GM18511 (cell line): ENCODE data around the gene TBR1.

Experiments
- ATAC-seq: cut with Tn5 transposase; IDR thresholded peaks from one replicate; pipeline ENCODE4 v1.9.1; 2021; ENCODE audit warnings: mild to moderate bottlenecking, moderate library complexity; ENCODE audit not compliant: unreplicated experiment

The TBR1 gene

DNA sequence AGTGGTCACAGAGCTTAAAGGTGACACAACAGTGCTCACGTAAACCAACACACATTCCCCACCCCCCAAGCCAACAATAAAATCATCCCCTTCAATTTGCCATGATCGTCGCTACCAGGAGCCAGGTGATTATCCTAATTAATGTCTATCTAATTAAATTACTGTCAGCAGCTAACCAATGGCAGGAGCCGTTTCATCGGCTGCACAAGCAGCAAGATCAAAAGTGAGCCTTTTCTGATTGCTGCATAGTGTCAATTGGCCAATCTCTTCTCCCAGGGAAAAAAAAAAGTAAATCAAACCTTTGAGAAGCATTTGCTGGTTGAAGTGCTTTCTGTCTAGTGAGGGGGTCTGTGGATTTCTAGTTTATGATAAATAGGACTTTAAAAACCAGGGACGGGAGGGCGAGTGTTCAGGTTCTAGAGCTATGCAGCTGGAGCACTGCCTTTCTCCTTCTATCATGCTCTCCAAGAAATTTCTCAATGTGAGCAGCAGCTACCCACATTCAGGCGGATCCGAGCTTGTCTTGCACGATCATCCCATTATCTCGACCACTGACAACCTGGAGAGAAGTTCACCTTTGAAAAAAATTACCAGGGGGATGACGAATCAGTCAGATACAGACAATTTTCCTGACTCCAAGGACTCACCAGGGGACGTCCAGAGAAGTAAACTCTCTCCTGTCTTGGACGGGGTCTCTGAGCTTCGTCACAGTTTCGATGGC lies at the start of gene TBR1:
Gene TBR1 (plus strand): TSS at position 311 of the 721 bp plus-strand sequence. CDS start 114 bp downstream, at position 425.
- ATAC-seq = no peak

DNA sequence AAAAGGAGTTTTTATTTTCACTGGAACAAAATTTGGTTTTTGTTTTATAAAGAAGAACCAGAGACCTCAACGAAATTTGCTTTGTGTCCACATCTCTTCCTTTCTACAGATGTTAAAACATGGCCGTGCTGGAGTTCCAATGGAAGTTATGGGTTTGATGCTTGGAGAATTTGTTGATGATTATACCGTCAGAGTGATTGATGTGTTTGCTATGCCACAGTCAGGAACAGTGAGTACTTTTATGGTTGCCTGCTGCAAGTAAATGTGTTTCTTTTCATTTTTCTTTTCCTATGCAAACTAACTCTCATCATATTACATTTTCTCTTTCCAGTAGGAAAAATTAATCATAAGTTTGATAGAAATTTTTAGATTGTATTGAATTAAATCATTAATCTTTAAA lies 48.4 kb upstream of the TBR1 start:
- ATAC-seq = no peak

DNA sequence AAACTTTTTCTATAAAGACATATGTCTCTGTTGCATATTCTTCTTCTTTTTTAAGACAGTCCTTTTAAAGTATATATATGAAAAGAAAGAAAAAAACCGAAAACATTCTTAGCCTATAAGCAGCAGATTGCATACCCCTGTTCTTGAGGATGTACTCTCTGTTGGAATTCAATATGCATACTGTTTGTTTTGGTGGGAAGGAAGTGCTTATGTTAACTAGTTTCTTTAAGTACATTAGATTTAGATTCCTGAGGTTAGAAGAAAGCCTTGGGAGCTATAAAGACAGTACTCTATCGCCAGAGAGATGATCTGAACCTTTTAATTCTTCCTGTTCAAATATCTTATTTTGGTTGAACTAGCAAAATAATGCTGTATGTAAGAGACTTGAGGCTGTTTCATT lies 46.8 kb upstream of the TBR1 start:
- no peak for ATAC-seq

DNA sequence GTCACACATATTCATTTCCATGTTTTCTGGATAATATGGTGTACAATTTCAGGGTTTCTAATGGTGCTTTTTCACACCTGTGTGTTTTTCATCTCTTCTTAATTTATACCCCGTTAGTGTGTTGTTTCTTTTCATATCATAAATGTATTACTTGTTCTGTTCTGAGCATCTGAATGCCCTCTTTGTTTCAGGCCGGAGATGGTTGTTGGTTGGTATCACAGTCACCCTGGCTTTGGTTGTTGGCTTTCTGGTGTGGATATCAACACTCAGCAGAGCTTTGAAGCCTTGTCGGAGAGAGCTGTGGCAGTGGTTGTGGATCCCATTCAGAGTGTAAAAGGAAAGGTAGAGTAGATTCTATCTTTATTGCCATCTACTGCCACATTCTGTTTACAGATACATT lies 45.1 kb upstream of the TBR1 start:
- no peak for ATAC-seq

DNA sequence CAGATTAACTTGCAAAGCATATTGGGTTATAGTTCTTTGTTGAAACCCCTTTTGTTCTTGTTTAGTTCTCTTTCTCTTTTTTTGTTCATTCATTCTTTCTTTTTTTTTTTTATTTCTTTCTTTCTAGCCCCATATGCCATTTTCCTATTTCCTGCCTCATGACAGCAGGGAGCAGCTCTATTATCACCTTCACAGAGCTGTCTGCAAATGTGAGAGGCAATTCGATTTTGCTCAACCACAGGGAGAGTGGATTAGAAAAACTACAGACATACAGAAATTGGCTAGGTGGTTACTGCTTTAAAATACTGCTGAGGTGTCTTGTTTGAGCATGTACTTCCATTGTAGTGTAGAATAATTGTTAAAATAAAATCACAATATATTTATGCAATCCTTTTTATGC lies 44.2 kb upstream of the TBR1 start:
- no peak for ATAC-seq

DNA sequence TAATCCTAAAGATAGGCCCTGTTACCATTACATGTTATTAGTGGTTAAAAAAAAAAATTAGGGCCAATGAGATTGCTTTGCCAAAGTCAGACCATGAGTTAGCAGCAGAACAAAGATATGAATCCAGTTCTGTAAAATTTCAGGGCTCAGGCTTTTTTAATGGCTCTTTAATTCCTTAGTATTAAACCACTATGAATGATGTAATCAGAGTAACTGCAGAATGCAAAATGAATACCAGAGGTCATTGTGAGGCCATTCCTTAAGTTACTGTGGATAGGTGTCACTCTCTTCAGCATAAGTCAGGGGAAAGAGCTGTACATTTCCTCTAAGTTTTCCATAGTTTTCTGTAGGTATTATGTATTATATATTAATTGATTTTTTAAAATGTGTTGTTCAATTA lies 42.2 kb upstream of the TBR1 start:
- ATAC-seq = no peak

DNA sequence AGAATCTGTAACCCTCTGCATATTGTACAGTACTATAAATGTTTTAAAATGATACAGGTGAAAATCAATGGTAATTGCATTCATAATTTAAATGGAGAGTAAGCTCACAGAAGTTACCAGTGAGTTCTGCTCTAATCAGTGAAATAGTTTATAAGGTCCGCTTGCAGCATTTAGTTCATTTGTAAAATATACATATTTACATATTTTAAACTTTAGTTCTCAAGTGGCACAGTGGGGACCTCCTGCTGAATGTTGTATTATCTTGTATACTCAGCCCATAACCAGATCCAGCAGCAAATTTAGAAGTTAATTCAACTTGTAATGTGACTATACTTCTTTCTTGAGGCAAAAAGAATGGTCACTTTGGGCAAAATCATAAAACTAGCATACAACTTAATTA lies 41.7 kb upstream of the TBR1 start:
- ATAC-seq = no peak

DNA sequence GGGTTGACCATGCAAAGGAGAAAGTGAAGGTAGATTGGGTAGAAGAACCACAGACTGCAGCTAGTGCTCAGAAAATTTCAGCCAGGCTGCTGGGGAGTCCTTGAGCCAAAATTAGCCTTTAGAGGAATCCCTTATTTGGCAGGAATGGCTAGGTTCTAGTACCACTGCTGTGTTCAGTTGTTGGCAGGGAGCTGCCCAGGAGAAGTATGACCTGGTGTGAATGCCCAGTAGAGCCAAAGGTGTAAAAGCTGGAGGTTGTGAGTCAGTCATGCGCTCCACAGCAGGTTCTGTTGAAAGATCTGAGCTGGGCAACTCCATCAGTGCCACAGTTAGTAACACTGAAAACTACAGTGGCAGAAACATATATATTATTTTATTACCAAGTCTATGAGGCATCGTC lies 36.4 kb upstream of the TBR1 start:
- ATAC-seq = no peak

DNA sequence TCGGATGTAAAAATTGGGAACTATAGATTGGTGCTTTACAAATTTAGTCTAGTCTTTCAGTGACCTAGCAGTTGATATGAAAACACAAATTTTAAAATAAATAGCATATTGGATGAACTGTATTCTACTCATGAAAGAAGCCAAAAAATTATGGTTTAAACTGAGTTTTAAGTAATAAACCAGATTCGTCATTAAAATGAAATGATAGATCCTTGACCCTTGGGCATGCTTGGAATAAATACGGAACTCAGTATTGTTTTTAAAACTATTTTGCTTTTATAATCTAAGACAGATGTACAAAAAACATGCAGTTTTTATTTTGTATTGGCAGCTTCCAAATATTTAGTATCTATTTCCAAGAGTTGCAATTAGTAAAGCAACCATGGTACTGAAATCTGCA lies 34.6 kb upstream of the TBR1 start:
- no peak for ATAC-seq

DNA sequence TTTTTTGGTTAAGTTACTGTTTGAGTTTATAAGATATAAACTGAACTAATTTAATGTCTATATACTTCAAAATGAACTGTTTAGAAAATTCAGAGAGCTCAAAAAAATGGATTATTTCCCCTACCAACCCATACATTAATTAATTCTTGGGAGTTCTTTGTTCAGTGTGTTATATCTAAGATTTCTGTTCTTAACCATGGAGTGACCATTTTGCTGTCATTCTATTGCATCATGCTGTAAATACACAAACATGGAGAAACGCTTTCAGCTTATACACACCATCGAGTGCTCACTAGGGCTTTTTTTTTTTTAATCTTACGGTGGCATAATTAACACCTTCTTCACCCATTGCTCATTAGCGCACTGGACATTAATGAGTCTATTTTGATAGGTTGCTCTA lies 33.4 kb upstream of the TBR1 start:
- no peak for ATAC-seq

DNA sequence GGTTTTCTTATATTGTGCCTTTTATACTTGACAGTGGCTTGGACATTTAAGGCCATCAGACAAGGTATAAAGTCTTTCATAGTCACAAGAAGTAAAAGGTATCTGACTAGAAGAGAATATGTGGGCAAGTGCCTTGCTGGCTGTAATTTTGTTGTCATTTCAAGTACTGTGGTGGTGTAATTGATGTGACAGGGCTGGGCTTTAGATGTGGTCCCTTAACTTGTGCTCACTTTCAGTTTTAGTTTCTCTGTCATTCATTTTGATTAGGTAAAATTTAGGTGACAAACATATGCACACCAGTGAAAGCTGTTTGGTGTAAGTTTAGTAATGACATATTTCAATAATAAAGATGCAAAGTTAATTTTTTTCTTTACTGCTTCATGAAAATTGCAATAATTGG lies 31.2 kb upstream of the TBR1 start:
- ATAC-seq = peak; percentile 74

DNA sequence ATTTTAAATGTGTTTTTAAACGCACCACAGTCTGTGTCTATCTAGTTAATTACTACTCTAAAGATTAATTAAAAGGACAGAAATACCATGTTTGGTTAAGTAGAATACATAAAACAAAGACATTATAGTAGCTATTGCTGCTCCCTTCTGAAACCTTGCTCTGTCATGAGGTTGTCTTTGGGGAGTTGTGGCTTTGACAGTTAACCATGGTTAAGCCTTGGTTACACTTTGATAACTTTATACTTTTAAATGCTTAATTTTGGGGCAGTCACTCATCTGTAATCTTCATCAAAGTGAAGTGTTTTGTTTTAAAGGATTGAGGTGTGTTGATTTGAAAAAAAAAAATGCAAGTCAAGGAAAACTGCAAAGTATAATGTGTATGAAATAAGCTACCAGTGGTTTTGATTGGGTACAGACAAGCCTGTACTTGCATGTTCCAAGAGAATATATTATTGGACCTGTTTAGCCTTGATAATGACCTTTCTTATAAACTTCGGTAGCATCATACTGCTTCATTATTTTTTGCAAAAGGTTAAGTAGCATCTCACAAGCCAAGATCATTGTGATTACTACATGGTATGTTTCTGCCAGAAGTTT lies 29.8 kb upstream of the TBR1 start:
- ATAC-seq = peak; percentile 76

DNA sequence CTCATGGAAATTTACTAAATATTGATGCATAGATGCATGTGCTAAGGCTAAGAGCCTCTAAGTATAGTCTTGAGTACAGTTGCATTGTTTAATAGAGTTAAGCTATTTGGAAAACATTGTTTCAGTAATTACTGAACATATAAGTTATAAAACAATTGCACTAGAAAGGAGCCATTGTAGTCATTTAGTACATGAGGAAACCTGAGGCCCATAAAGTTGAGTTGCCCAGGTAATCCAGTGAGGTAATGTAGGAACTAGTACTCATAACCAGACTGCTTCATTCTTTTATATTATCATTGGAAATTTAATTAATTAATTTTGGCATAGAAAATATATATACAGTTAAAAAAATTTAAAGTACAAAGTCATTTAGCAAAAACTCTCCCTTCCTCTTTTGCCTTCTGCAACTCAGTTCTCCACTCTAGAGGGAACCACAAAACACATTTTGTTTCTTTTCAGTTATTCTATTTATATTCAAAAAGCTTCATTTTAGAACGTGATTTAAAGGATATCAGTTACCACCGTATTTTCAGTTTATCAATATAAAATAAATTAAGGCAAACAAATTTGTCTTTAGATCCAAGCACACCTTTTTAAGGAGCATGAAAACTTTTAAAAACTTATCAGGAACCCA lies 27.8 kb upstream of the TBR1 start:
- peak; percentile 33 for ATAC-seq

DNA sequence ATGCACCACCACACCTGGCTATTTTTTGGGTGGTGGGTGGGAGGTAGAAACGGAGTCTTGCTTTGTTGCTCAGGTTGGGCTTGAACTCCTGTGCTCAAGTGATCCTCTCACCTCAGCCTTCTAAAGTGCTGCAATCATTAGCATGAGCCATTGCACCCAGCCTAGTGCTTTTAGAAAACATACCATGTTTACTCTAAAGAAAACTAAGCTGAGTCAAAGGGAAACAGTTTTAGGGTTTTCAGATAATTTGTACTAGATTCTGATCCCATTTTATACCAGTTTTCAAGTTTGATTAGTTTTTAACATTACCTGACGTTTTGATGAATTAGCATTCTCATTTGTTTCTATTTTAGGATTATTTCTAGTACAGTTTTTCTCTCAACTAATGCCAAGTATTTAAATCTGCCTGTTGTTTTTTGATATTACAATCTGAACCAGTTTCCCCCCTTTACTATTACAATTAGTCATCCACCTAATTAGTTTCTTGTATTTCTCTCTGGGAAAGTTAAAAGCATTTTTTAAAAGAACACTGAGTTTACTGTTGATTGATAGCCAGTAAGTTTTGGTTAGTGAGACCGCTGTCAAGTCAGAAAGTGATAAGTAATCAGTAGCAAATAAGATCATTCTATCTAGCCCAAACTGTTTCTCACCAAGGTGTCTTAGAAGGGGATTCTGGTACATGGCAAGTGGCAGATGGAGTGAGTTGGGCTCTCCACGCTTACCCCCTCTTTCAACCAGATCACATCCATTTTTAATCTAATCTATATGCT lies 24.2 kb upstream of the TBR1 start:
- ATAC-seq = no peak

DNA sequence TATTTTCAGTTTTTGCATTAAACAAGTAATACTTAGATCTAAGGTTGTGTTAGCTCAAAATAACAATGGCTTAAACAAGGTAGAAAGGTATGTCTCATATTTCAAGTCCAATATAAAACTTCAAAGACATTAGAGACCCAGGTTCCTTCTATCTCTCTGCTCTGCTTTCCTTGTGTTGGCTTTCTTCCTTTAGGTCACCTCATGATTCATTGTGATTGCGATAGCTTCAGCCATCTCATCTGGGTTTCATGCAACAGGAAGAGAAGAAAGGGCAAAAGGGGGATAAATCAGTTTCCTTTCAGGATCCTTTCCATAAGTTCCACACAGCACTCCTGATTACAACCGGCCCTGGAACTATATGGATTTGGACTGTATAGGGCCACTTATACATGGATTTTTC lies 16.0 kb upstream of the TBR1 start:
- no peak for ATAC-seq

DNA sequence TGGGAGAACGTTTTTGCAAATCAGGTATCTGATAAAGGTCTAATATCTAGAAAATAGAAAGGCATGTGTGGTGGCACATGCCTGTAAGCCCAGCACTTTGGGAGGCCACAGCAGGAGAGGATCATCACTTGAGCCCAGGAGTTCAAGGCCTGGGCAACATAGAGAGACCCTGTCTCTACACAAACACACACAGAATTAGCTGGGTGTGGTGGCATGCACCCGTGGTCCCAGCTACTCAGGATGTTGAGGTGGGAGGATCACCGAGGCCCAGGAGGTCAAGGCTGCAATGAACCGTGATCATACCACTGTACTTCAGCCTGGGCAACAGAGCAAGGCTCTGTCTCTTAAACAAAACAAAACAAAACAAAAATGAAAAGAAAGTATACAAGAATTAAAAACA lies 13.8 kb upstream of the TBR1 start:
- ATAC-seq = no peak

DNA sequence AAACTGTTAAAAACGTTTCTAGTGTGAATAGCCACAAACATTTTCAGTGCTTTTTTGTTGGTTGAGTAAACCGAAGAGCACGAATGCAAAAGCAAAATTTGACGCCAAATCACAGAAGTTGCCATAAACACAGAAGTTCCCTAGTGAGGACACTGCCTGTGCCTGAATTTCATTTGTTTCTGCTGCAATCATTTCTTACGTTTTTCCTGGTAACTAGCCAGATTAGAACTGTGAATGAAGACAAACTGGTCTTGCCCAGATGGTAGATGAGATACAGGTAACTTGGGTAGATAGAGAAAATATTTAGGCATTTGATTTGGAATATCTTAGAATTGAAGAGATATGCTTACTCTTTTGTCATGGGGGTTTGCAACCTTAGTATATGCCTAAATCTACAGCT lies 9.8 kb upstream of the TBR1 start:
- ATAC-seq = no peak

DNA sequence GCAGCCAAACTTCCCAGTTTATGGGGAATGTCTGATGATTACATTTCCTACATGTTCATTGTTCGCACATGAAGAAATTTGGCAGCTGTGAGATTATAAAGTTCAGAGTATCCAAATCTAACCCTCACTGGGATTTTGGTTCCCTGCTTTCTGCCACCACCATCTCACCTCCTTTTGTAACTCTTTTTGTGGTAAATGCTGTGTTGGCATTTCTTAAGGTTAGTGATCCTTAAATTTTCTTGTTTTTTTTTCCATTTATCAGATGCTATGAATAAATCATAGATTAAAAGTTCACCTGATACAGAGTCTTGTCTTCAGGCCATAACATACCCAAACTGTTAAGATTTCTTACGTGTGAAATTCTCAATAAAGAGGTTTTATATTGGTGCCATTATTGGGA lies 8.5 kb upstream of the TBR1 start:
- no peak for ATAC-seq

DNA sequence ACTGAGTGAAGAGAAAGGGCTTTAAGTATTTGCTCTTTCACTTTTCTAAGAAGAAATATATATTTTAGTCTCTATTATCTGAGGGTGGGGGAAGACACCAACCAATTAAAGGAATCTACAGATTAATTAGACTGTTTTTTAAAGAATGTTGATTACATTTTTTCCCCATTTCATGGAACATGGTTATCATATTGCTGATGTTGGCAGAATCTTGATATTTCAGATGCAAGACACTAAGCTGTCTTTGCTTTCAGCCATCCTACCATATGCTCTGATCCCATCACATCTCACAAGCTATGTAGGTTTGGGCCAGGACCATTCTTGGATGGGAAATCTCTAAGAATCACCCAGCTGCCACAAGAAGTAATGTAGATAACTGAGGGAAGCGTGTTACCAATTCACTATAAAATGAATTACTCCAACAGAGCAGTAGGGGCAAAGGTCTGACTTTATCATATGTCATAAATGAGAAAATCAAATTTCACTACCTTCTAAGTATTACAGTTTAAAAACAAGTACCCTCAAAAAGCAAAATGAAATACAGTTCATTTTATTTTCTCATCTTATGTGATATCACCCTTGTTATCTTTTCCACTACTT lies 6.7 kb upstream of the TBR1 start:
- no peak for ATAC-seq

DNA sequence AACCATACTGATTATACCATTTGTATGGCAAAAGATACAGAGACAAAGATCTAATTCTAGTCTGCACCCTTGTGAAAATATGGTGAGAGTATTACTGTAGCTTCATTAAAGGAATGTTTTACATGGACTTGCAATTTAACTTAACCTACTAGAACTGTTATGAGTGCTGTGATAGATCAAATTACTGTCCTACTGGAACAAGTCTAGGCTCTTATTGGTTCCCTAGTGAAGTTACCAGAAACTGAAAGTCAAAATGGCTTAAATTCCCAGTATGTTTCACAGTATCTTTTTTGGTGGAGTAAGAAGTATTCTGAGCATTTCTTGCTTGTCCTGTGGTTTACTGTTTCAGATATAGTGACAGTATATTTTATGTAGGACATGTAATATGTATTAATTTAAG lies 3.8 kb upstream of the TBR1 start:
- no peak for ATAC-seq
